ENCODE results near the gene C21orf91. TPM values are rescaled to one million over a fixed set of nuclear protein-coding genes. Genes with fewer than 3 reads are reported as not detected.

C21orf91 gene
- total RNA-seq, 2 experiments from 2014 or later, result 25.6 to 25.8 TPM

GRCh38 chr21:17742181-17742580, 77.0 kb downstream of the C21orf91 start:
- Mint-ChIP-seq H3K9me3 (peaks cover 7% of the 10 kb centered on the region), H3K36me3 (ENCODE audit: low read depth) (peaks cover 2% of the 10 kb centered on the region), H3K27me3 (ENCODE audit: low read depth) (no peaks in the 10 kb centered on the region), H3K4me1 (ENCODE audit: low read depth) (peaks cover 30% of the 10 kb centered on the region), H3K4me3 (no peak overlapping the region), H3K27ac (no peak overlapping the region)
- CTCF ChIA-PET, result no interaction called here
- intact Hi-C loops (cut with micrococcal nuclease), result loop anchor here (1.0 kb wide), 1 partner anchor 38 kb away; no protein-coding TSS in a partner anchor
- no peak for DNase-seq

Other genes starting within 250 kb of the C21orf91 start
- 10 to 100 TPM; 50.4 to 51.9 TPM for gene BTG3, start 206.5 kb downstream of the C21orf91 start, total RNA-seq